ENCODE measurements around the gene GRIK1.

GRIK1 gene

GRCh38 chr21:29529139-29529538 is 410.7 kb downstream of the GRIK1 start:
- DNase-seq (ENCODE audit: low read depth) = no peak

GRCh38 chr21:29526545-29526944 is 413.3 kb downstream of the GRIK1 start:
- DNase-seq (ENCODE audit: low read depth) = no peak

DNA sequence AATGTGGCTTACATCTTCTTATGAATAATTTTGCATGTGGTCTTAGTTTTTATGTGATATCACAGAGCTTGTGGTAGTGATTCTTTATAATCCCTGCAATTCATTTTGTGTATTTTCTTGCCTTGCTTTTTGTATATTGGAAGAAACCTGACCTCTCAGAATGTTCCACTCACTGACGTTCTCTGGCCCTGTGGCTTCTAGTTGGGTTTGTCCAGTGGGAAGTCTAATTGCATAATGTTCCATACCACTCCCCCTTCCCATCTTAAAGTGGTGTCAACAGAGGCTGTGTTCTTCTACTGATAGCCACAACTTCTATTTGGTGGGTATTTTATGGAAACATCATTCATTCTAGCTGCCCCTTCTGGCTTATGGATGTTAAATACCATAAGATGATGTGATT is 415.7 kb downstream of the GRIK1 start:
- DNase-seq (ENCODE audit: low read depth) = no peak

DNA sequence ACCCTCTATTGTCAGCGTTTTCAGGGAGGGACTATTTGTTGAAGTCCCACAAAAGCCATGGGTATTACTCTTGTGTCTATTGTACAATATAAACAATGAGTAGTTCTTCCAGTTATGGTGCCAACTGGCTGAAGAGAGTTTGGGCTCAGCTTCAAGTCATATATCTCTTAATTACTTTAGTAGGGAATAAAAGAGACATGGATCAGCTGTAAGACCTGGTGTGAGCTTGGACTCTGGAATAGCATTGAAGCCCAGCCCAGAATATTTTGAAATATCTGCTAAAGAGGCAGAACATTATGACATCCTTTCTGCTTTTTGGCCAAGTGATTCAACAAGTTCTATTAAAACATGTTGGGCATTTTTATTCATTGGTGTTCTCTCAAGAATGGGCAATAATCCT is 416.1 kb downstream of the GRIK1 start:
- DNase-seq (ENCODE audit: low read depth) = no peak

DNA sequence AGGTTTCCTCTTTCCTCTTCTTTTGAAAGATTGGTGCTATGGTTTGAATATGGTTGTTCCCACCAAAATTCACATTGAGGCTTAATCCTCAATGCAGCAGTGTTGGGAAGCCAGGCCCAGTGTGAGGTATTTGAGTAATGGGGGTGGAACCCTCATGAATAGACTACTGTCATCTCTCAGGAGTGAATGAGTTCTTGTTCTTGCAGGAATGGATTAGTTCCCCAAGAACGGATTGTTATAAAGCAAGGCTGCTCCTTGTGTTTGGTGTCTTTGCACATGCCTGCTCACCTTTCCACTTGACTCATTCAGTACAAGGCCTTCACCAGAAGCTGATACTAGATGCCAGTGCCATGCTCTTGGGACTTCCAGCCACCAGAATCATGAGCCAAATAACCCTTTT is 417.9 kb downstream of the GRIK1 start:
- no peak for DNase-seq (ENCODE audit: low read depth)

- DNase-seq (ENCODE audit: low read depth) = no peak
Observed at GRCh38 chr21:29520171-29520570, 419.6 kb downstream of the GRIK1 start.

- no peak for DNase-seq (ENCODE audit: low read depth)
Observed at GRCh38 chr21:29514652-29515247, 425.0 kb downstream of the GRIK1 start.

DNA sequence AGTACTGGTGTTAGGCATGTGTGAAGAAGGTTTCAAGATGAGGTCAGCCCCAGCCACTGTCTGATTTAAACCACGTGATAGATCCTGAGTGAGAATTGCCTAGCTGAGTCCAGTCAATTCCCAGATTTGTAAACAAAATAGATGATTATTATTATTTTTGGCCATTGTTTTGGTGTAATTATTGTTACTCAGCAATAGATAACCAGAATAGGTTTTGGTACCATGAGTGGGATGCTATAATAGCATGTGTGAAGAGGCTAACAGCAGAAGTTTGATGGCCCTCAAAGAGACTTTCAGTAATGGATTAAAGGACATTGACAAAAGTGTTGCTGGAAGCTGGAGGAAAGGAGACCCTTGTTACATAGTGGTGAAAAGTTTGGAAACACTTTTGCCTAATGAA is 426.3 kb downstream of the GRIK1 start:
- DNase-seq (ENCODE audit: low read depth) = no peak

GRCh38 chr21:29511096-29511495 is 428.7 kb downstream of the GRIK1 start:
- no peak for DNase-seq (ENCODE audit: low read depth)

GRCh38 chr21:29509121-29509520 is 430.7 kb downstream of the GRIK1 start:
- no peak for DNase-seq (ENCODE audit: low read depth)

- no peak for DNase-seq (ENCODE audit: low read depth)
Observed at GRCh38 chr21:29508301-29508700, 431.5 kb downstream of the GRIK1 start.

DNA sequence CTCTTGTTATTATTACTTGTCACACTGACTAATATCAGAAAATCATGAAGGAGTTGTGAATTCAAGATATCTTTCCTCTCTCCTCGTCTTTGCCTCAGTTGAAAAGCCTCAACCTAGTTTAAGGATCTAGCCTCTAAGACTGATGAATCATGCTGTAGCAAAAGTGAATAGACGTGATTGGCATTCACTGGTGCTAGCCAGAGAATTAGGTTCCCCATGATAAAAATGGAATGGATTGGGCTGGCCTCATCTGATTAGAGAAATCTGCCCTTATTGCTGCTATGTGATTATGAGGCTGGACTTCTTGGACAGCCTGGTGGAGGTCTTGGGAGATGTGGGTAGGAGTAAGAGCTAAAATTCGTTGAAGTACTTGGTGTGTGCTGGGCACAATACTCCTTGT is 432.8 kb downstream of the GRIK1 start:
- DNase-seq (ENCODE audit: low read depth) = no peak

DNA sequence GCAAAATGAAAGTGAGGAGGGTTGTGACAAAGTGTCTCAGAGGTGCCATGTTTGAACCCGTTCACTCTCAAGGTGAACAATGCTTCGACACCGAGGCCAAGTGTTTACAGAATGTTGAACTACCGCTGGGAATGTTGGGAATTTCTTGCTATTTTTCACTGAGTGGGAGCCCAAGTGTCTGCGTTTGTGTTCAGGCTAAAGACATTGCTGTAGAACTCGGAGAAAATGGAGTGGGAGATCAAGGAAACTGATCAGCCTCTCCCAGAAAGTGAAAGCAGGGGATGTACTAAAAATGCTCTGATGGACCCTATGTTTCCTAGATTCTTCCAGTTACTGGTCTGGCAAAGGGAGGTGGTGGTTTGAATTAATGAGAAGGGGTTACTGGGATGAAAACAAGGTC is 433.6 kb downstream of the GRIK1 start:
- no peak for DNase-seq (ENCODE audit: low read depth)

GRCh38 chr21:29504751-29505321 is 435.0 kb downstream of the GRIK1 start:
- no peak for DNase-seq (ENCODE audit: low read depth)

- no peak for DNase-seq (ENCODE audit: low read depth)
Observed at GRCh38 chr21:29501451-29501850, 438.3 kb downstream of the GRIK1 start.

DNA sequence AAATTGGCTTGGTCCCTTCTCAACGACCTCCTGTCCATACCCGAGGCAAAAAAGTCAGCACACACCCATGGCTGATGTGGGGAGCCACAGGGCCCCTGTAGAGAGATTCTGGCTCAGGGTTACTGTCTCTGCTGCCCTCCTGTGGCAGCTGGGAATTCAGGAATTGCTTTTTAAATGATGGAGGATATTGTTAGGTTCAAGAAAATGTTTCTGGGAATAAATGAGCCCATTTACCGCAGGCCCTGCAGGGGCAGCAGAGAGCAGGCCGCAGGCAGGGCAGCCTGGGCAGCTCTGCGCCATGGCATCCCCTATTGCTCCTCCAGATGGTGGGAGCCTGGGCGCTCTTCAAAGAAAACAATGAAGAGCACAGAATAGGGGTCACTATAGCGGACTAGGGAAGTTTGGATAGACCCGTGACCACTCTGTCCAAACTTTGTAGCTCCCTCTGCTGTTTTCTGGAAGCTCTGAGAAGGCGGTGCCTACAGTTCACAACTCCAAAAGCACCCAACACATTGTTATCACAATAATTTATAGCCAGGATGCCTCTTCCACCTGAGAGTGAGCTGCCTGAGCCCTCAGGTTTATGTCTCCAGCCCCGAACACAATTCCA is 440.0 kb downstream of the GRIK1 start:
- DNase-seq (ENCODE audit: low read depth) = no peak

DNA sequence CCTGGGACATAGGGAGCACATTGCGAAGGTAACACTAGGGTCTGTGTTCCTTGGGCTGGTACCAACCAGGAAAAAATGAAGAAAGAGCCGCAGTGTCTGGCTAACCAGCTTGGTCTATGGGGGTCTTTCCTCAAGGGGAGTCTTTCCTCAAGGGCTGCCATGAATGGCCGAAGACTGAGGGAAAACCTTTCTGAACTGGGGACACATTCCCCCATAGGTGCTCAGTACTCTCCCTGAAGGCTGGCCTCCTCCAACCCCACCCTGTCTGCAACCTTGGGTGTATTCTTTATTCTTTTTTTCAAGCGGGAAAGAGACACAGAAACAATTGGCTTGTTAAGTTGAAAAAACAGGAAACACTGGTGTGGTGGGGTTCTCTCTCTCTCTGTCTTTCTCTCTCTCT is 440.6 kb downstream of the GRIK1 start:
- no peak for DNase-seq (ENCODE audit: low read depth)

GRCh38 chr21:29496337-29496736 is 443.5 kb downstream of the GRIK1 start:
- DNase-seq (ENCODE audit: low read depth) = no peak

- DNase-seq (ENCODE audit: low read depth) = no peak
Observed at GRCh38 chr21:29490016-29490415, 449.8 kb downstream of the GRIK1 start.

GRCh38 chr21:29487154-29487553 is 452.6 kb downstream of the GRIK1 start:
- no peak for DNase-seq (ENCODE audit: low read depth)

All from activated T-cell treated with anti-CD3 and anti-CD28 coated beads for 48 hours (primary cell).